Left cardiac atrium (tissue), 4 donors: ENCODE data around the gene EZH2. TPM values are rescaled to one million over a fixed set of nuclear protein-coding genes. Genes with fewer than 3 reads are reported as not detected.
A peak's percentile ranks its signal among the peaks of the same experiment; 100 is the strongest.

ENCODE experiments used
- ATAC-seq, 2 donors: fragments of 200-7000 bp; cut with Tn5 transposase; one replicate each; pipeline ENCODE4 v1.9.1; 2020; ENCODE audit warnings: mild to moderate bottlenecking in 2 of 2, moderate library complexity in 2 of 2
- DNase-seq: peaks from one replicate; pipeline ENCODE4 v3.0.0-alpha.2; 2020
- intact Hi-C, 2 donors: fragments of 100-400 bp; cut with DNase I; formaldehyde crosslinking; loops; one replicate each; pipeline versions ENCODE4 v1.14.1 to v1.15.1; 2022 to 2023
- total RNA-seq, 2 donors: library from RNA; stranded (reverse); fragmentation: NEBNext Ultra II Directional; extraction: Animal tissue kit (Norgen Biotek cat#: 25700); gene quantifications; one replicate each; pipeline ENCODE4 v1.2.1, GENCODE V29; 2021
- donor health status: DM: no; HTN: yes; CAD: no.
- donor health status: DM: no; HTN: yes; CAD: no; lungs with severe emphysema.
- donor health status: DM: yes; HTN: yes; CAD: no.
- donor health status: Dilated cardiomyopathy.

EZH2 gene
- total RNA-seq, 2 donors from 2014 or later, result 1.9 to 2.3 TPM

DNA sequence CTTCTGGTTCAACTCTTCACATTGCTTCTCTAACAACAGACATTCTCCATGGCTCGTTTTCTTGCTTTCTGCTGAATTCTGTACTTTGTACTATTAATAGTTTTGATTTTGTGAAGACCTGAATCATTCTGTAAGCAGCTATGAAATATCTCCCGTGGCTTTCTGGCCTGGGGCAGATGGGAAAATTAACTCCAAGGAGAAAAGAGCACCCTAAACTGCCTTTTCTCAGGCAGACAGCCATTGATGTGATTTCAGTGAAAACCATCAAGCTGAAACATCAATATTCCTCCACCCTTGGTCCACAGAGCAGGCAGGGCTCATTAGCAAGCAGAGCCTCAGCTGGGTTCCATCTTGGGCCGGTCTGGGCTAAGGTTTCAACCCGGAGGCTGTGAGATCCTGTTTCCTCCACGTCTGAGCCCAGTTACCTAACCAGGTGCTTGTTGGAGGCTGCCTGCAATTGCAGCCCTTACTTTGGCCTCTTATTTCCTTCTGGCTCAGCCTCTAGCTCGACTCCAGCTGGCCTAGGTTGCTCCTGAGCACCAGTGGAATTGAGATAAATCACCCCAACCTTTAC, 21.1 kb upstream of the EZH2 start:
- intact Hi-C loops, result no loop called here
- no peak for DNase-seq

DNA sequence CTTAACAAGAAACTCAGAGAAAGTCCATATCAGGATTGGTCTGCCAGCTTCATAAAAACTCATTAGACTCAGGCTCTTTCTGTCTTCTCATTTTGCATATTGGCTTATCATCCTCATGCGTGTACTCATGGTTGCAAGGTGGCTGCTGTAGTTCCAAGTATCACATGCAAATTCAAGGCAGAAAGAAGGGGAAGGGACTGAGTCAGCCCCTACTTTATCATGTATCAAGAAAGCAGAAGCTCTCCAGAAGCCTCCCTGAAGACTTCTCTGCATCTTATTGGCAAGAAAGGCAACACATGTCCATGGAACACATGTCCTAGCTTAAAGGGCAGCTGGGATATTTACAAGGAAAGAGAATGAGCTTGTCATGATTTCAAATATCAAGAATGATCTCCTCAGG, 19.4 kb upstream of the EZH2 start:
- ATAC-seq (no peak), DNase-seq (no peak)
- intact Hi-C loops, result no loop called here

More for the DNA sequence above, 21.1 kb upstream of the EZH2 start:
- ATAC-seq, result no peak

DNA sequence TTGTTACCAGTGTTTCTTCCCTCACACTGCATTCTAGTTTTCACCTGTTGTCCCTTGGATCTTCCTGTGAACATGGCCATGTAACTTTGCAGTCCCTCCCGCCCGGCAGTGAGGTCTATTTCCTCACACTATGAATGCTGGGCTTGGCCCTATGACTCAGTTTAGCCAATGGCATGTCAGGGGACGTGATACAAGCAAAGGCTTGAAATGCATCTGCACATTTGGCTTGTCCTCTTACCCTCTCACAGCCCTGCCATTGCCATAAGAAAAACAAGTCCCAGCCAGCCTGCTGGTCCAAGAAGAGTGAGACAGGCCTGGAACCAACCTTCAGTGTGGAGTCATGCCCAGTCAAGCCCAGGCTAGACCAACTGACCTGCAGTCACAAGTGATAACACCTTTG, 17.1 kb upstream of the EZH2 start:
- DNase-seq, result no peak
- intact Hi-C loops, result no loop called here
- no peak for ATAC-seq

DNA sequence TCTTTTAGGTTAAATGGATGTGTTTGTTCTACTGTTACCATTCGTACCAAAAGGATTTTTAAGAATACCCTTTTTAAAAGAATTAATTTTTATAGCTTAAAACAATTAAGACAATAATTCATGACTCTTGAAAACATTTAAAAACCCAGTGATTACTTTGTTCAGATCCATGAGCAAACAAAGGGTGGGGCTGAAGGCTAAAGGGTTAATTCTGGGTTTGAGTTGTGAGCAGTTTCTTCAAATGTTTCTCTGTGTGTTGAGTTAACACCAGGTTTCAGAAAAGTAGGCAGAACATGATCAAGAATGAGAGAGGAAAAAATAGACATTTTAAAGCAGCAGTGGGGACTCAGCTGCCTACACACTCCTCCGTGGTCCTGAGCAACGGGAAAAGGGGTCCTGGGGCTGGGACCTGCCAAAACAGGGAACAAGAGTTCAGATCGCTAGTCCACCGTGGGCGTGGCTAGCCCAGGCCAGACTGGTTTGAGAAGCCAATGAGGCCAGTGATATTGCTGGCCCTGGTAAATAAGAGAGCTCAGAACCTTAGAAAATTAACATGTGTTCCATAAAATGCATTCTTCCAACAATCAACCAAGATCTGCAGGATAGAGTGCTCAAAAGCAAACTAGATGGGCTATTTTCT, 14.9 kb upstream of the EZH2 start:
- DNase-seq (no peak), ATAC-seq (no peak)
- intact Hi-C loops, result no loop called here

DNA sequence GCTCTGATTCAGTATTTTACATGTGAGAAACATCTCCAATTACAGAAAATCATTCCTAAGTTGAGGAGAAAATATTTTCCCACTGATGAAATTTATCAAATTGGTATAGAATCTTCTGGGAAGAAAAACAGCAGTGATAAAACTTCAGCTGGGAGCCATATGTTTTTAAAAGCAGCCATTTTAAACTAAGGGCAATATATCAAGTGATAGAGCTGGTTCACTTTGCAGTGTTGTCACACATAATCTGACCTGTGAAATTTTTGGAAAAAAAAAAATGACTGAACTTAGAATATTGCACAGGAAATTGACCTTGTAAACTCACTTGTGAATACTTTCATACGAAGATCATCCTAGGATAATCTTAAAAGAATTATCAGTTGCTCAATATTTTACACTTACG, 10.5 kb upstream of the EZH2 start:
- intact Hi-C loops, result no loop called here

DNA sequence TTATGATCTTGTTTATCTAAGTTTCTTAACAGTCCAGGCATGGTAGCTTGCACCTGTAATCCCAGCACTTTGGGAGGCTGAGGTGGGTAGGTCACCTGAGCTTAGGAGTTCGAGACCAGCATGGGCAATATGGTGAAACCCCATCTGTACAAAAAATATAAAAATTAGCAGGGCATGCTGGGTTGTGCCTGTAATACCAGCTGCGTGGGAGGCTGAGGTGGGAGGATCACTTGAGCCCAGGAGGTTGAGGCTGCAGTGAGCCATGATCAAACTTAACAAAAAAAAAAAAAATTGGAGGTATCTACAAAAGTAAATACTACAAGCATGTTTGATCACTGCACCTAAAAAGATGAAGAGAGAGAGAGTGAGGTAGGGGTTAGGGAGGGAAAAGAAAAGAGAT, 9.0 kb upstream of the EZH2 start:
- DNase-seq, result no peak
- intact Hi-C loops, result no loop called here
- ATAC-seq, result no peak

More for the DNA sequence above, 10.5 kb upstream of the EZH2 start:
- DNase-seq, result no peak
- no peak for ATAC-seq

DNA sequence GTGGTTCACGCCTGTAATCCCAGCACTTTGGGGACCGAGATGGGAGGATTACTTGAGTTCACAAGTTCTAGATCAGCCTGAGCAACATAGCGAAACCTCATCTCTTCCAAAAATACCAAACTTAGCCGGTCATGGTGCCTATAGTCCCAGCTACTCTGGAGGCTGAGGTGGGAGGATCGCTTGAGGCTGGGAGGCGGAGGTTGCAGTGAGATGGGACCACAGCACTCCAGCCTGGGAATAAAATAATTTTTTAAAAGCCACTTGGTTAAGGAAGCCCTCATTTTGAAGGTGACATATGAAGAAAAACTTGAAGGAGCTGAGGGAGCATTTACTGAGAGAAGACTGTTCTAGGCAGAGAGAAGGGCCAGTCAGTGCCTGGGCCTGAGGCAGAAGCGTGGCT, 4.2 kb upstream of the EZH2 start:
- DNase-seq (no peak), ATAC-seq (no peak)
- intact Hi-C loops, result loop anchor here in 1 of 2 donors (10.0 kb wide), 2 partner anchors 77 to 383 kb away; no protein-coding TSS in a partner anchor

DNA sequence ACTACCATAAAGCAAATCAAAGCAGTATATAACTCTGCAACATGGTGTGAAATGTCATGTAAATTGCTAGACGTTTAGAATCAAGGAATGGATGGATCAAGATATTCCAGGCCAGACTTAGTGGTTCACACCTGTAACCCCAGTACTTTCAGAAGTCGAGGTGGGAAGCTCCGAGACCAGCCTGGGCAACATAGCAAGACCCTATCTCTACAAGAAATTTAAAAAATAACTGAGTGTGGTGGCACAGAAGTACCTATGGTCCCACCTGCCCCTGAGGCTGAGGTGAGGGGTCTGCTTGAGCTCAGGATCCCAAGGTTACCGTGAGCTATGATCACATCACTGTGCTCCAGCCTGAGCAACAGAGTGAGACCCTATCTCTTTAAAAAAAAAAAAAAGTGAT, 2.8 kb upstream of the EZH2 start:
- ATAC-seq, result no peak
- intact Hi-C loops, result loop anchor here in 1 of 2 donors (10.0 kb wide), 2 partner anchors 78 to 382 kb away; no protein-coding TSS in a partner anchor
- no peak for DNase-seq

DNA sequence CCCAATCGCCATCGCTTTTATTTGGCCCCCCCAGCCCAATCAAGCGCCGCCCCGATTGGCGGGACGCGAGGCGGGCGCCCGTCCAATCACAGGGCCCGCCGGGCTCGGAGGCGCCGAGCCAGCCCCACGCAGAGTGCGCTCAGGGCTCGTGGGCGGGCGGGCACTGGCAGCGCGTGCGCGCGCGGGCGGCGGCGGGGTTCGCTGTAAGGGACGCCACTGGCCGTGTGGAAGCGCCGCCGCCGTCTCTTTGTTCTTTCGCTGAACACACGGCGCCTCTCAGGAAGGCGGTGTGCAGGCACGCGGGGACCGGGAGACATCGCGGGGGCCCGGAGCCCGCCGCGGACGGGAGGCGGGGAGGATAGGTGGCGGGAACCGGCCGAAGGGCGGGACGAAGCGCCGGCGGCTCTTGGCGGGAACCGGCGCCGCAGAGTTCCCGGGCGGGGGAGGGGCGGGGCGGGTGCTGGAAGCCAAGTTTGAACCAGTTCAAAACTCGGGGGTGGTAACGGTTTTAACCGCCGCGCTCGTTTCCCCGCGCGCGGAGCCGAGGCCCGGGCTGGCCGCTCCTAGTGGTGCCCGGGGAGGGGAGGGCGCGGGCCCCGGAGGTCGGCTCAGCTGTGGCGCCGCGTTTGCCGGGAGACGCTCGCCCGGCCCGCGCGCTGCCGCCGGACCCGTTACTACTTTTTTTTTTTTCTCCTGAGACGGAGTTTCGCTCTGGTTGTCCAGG, 370 bp upstream of the EZH2 start:
- ATAC-seq (peak; percentile 98 to 99), DNase-seq (peak; percentile 94)
- intact Hi-C loops, result loop anchor here in 1 of 2 donors (2.0 to 10.0 kb wide), 3 partner anchors 56 to 380 kb away; no protein-coding TSS in a partner anchor

DNA sequence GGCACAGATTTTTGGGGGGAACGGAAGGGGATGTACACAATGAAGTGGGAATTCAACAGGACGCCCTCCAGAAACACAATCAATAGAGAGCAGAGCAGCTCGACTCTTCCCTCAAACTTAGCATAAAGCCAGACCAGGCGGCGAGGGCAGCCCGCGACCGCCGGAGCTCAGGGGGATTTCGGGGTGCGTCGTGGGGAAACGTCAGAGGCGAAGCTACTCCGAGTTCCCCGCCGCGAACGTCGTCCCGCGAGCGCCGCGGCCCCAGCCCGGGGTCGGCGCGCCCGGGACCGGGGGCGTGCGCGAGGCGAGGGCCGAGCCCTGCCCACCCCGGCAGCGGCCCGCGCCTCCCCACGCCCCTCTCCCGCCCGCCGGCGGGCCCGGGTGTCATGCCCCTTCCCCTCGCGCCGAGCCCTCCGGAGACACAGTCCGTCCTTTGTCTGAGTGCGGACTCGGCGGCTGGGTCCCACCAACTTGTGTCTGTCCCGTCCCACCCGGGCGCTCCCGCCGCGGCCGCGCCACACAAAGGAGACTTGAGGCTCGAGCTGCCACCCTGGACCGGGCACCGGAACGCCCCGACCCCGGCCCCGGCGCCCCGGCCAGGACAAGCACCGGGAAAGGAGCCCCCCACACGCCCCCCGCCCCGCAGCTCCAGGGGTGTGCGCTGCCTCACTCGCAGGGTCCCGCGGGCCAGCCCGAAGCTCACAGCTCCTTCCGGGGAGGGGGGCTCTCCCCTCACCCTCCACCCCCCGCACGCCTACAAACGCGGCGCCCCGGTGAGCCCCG, 634 bp downstream of the EZH2 start:
- intact Hi-C loops, result loop anchor here in 1 of 2 donors (2.0 to 10.0 kb wide), 3 partner anchors 57 to 379 kb away; no protein-coding TSS in a partner anchor
- ATAC-seq (peak; percentile 2 to 5), DNase-seq (peak; percentile 49)

DNA sequence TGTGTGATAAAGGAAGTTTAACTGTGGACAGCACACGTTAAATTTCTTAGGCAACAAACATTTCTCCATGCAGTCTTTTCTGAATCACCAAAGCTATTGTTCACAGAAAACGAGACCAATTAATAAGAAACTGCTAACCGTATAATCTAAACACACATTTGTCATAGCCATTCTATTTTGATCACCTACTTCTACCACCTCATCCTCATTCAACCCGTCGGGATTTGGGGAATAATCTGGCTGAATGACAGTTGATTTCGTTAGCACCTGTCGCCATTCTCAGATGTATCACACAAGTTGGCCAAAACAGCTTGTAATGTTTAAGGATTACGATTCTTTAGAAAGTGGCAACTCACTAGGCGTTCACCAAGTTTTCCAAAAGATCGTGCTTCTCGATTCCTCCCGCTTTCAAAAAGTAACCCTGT, 1.2 kb downstream of the EZH2 start:
- intact Hi-C loops, result loop anchor here in 1 of 2 donors (10.0 kb wide), 2 partner anchors 82 to 378 kb away; no protein-coding TSS in a partner anchor
- ATAC-seq, result no peak
- DNase-seq, result no peak

DNA sequence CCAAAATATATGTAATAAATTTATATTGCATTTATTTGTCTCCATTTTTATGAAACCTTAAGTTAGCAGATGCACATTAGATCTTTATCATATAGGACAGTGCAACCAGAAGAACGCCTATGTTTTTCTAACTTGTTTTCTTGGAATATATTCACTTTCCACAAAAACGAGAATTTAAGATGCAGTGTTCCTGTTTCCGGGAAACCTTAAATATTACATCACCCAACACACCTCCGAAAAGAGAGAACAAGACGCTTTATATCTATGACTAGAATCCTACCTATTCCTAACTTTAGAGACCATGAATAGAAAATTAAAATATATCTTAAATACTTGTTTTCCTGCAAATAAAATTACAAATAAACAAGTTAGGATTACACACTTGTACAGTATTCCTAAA, 1.9 kb downstream of the EZH2 start:
- ATAC-seq (no peak), DNase-seq (no peak)
- intact Hi-C loops, result loop anchor here in 1 of 2 donors (10.0 kb wide), 2 partner anchors 83 to 377 kb away; no protein-coding TSS in a partner anchor

DNA sequence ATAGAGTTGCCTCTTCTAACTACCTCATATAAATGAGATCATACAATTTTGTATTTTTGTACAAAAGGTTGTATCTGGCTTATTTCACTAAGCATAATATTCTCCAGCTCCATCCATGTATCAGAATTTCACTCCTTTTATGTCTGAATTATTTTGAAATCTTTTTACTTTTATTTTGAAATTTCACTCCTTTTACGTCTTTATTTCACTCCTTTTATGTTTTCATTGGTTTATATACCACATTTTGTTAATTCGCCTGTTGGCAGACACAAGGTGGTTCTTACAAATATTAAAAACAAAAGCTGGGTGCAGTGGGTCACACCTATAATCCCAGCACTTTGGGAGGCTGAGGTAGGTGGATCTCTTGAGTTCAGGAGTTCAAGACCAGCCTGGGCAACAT, 5.8 kb downstream of the EZH2 start:
- ATAC-seq, result no peak
- no peak for DNase-seq
- intact Hi-C loops, result no loop called here

DNA sequence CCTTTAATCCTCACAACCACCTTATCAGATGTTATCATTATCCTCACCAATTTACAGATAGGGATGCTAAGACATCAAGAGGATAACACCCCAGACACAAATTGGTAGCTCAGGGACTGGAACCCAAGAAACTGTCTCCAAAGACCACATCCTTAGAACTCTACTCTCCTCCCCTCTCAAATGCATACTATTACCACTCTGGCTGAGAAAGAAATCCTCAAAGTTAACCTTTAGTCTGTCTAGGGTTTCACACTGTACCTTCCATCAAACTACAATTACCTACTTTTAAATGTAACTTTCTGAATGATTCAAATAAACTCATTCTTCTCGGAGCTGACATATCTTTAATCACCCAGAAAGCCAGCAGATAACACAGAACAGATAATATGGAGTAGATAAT, 6.6 kb downstream of the EZH2 start:
- DNase-seq (no peak), ATAC-seq (no peak)
- intact Hi-C loops, result no loop called here

DNA sequence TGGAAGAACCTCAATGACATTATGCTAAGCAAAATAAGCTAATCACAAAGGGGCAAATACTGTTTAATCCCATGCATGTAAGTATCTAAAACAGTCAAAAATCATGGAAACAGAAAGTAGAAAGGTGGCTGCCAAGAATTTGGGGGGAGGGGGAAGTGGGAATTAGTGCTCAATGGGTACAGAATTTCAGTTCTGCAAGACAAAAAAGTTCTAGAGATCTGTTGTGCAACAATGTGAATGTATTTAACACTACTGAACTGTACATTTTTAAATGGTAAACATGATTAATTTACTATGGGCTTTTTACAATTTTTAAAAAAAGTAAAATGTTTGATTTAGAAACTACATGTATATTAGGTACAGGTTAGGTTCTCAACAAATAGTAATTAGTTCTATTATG, 11.9 kb downstream of the EZH2 start:
- intact Hi-C loops, result no loop called here
- no peak for DNase-seq
- no peak for ATAC-seq

DNA sequence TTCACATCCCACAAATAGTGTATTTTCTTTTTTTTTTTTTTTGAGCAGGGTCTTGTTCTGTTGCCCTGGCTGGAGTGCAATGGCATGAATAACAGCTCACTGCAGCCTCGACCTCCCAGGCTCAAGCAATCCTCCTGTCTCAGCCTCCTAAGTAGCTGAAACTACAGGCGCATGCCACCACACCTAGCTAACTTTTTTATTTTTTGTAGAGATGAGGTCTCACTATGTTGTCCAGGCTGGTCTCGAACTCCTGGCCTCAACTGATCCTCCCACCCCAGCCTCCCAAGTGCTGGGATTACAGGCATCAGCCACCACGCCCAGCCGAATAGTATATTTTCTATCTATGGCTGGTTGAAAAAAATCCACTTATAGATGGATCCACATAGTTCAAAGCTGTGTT, 12.5 kb downstream of the EZH2 start:
- intact Hi-C loops, result no loop called here
- ATAC-seq, result no peak
- no peak for DNase-seq

DNA sequence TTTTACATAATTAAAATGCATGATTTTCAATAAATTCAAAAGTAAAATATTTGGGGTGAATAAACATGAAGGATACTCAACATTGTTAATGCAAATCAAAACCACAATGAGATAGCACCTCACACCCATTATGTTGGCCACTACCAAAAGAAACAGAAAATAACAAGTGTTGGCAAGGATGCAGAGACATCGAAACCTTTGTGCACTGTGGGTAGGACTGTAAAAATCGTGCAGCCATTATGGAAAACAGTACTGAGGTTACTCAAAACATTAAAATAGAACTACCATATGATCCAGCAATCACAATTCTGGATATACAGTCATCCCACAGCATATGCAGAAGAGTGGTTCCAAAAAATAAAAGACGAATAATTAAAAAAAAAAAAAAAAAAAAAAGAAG, 13.1 kb downstream of the EZH2 start:
- intact Hi-C loops, result no loop called here
- DNase-seq, result no peak
- no peak for ATAC-seq

DNA sequence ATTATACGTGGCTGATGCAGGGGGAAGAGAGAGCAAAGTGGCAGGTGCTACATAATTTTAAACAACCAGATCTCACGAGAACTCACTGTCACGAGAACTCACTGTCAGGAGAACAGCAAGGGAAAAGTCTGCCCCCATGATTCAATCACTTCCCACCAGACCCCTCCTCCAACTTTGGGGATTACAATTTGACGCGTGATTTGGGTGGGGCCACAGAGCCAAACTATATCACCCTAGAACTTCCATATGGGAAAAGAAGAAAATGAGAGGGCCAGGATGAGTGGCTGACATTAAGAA, 15.8 kb downstream of the EZH2 start:
- no peak for DNase-seq
- ATAC-seq, result no peak
- intact Hi-C loops, result no loop called here

DNA sequence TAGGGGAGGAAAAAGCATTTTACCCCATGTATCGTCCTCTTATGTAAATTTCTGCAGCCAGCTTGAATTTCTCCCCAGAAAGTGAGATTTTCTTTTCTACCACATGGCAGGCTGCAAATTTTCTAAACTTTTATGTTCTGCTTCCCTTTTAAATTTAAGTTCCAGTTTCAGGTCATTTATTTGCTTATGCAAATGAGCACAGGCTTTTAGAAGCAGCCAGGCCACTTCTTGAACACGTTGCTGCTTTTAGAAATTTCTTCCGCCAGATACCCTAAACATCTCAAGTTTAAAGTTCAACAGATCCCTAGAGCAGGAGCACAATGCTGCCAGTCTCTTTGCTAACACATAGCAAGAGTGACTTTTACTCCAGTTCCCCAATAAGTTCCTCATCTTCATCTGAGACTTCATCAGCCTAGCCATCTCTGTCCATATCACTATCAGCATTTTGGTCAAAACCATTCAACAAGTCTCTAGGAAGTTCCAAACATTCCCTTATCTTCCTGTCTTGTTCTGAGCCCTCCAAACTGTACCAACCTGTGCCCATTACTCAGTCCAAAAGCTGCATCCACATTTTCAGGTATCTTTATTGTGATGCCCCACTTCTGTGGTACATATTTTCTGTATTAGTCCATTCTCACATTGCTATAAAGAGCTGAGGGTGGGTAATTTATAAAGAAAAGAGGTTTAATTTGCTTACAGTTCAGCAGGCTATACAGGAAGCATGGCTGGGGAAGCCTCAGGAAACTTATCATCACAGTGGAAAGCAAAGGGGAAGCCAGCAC, 16.3 kb downstream of the EZH2 start:
- DNase-seq, result no peak
- no peak for ATAC-seq
- intact Hi-C loops, result no loop called here
